Cerebellar nuclear complex (tissue), 1 donor: ENCODE measurements around the gene DIP2C.

Experiments used
- DNase-seq, 2 experiments: peaks; one replicate each; lab custom pipeline; 2025; lab: John Stamatoyannopoulos, UW

Gene DIP2C

GRCh38 chr10:571688-572451 is 117.6 kb downstream of the DIP2C start:
- no peak for DNase-seq

GRCh38 chr10:571166-571565 is 118.3 kb downstream of the DIP2C start:
- no peak for DNase-seq

GRCh38 chr10:570628-571163 is 118.8 kb downstream of the DIP2C start:
- no peak for DNase-seq

GRCh38 chr10:569961-570627 is 119.4 kb downstream of the DIP2C start:
- no peak for DNase-seq

GRCh38 chr10:568848-569247 is 120.6 kb downstream of the DIP2C start:
- DNase-seq = no peak

- DNase-seq = no peak
Observed at GRCh38 chr10:567869-568268, 121.6 kb downstream of the DIP2C start.

GRCh38 chr10:566241-566885 is 123.1 kb downstream of the DIP2C start:
- DNase-seq = no peak

GRCh38 chr10:565676-566075 is 123.8 kb downstream of the DIP2C start:
- no peak for DNase-seq

- DNase-seq = no peak
Observed at GRCh38 chr10:565146-565545, 124.3 kb downstream of the DIP2C start.

- DNase-seq = no peak
Observed at GRCh38 chr10:563827-564226, 125.6 kb downstream of the DIP2C start.

- DNase-seq = no peak
Observed at GRCh38 chr10:562142-562541, 127.3 kb downstream of the DIP2C start.

GRCh38 chr10:561721-562120 is 127.7 kb downstream of the DIP2C start:
- DNase-seq = no peak

GRCh38 chr10:560314-560992 is 129.0 kb downstream of the DIP2C start:
- DNase-seq = no peak

- no peak for DNase-seq
Observed at GRCh38 chr10:559767-560047, 129.8 kb downstream of the DIP2C start.

- DNase-seq = no peak
Observed at GRCh38 chr10:558891-559766, 130.3 kb downstream of the DIP2C start.

GRCh38 chr10:558364-558763 is 131.1 kb downstream of the DIP2C start:
- DNase-seq = no peak

- DNase-seq = no peak
Observed at GRCh38 chr10:557792-558328, 131.6 kb downstream of the DIP2C start.

GRCh38 chr10:556971-557637 is 132.4 kb downstream of the DIP2C start:
- no peak for DNase-seq

- DNase-seq = no peak
Observed at GRCh38 chr10:555682-556350, 133.7 kb downstream of the DIP2C start.

GRCh38 chr10:555281-555680 is 134.2 kb downstream of the DIP2C start:
- no peak for DNase-seq
